ENCODE results near the gene CEMIP. TPM values are rescaled to one million over a fixed set of nuclear protein-coding genes. Genes with fewer than 3 reads are reported as not detected.

CEMIP gene
- total and polyA plus RNA-seq, 2 of the 8 experiments (the other 6 are each of a cell fraction or from before 2014, with no cell fraction given): 0.11 to 0.60 TPM

DNA sequence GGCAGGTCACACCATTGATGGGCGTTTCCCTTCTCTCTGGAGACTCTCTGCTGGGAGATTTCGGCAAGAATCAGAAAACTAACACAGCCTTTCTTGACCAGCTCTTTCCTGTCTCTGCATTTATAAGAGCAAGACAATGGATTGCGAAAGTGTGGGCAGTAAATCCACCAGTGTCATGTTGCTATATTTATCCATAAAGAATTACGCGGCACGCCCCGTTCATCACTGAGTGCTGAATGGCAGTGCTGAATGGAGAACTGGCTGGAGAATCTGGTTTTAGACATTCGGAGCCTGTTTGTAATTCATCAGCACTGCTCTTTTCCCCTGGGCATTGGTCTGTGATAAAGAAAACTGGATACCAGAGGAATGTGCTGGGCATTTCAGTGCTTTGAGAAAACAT lies 2.0 kb upstream of the CEMIP start:
- Histone ChIP-seq H4K5ac (ENCODE audit: insufficient read length, low read depth, low read length) (no peak overlapping the region), H2BK120ac (replicated peaks; ENCODE audit: low read depth, low read length) (no peak overlapping the region), H3K23ac (ENCODE audit: insufficient read length) (no peak overlapping the region), H2AFZ (ENCODE audit: low read length) (no peak overlapping the region), H3K27me3 (replicated peaks in 1 of 4; ENCODE audit: control insufficient read depth in 3 of 4, extremely low read depth in 1 of 4, insufficient read depth in 3 of 4, low read length in 3 of 4) (peaks cover 4 to 40% (median 33%) of the 10 kb centered on the region in 4 experiments), H2BK15ac (ENCODE audit: low read length) (no peak overlapping the region), H3K14ac (ENCODE audit: insufficient read length) (no peak overlapping the region), H3K36me3 (ENCODE audit: control insufficient read depth in 2 of 4, insufficient read depth in 4 of 4, low read length in 3 of 4) (no peaks in the 10 kb centered on the region), H3K18ac (ENCODE audit: extremely low read depth, low read length) (no peak overlapping the region), H3K4me3 (ENCODE audit: extremely low read depth in 1 of 4, insufficient read depth in 2 of 4, low read depth in 3 of 4, low read length in 4 of 4) (no peak overlapping the region), H2BK20ac (ENCODE audit: low read length) (no peak overlapping the region), H3K4me1 (replicated peaks in 1 of 4; ENCODE audit: control insufficient read depth in 3 of 4, insufficient read depth in 4 of 4, low read length in 3 of 4) (peaks cover 0 to 7% (median 4%) of the 10 kb centered on the region in 4 experiments; a peak in 5 of 7 replicates), H2AK5ac (ENCODE audit: low read depth, low read length) (no peak overlapping the region), H2BK12ac (ENCODE audit: low read depth, low read length) (no peak overlapping the region), H3K4ac (replicated peaks; ENCODE audit: insufficient read length, low read depth, low read length) (no peak overlapping the region), H4K8ac (ENCODE audit: extremely low read depth, insufficient read depth, low read length) (no peak overlapping the region), H4K20me1 (replicated peaks in 1 of 2; ENCODE audit: control insufficient read depth in 1 of 2, insufficient read depth in 2 of 2, low read length in 2 of 2) (peaks cover 0 to 5% of the 10 kb centered on the region in 2 experiments), H3K4me2 (ENCODE audit: insufficient read depth in 1 of 2, low read depth in 2 of 2, low read length in 2 of 2) (no peak overlapping the region), H3K9me3 (ENCODE audit: insufficient read depth in 2 of 2, low read depth in 1 of 2, low read length in 1 of 2) (no peaks in the 10 kb centered on the region), H3K79me1 (ENCODE audit: low read depth, low read length) (no peaks in the 10 kb centered on the region), H3K56ac (replicated peaks; ENCODE audit: insufficient read length, low read depth, low read length) (no peak overlapping the region), H3K9ac (replicated peaks in 1 of 4; ENCODE audit: extremely low read depth in 1 of 4, low read depth in 3 of 4, low read length in 3 of 4) (no peak overlapping the region), H4K91ac (replicated peaks; ENCODE audit: insufficient read length, low read length) (no peak overlapping the region), H3K79me2 (ENCODE audit: control insufficient read depth in 1 of 2, insufficient read depth in 2 of 2, low read length in 2 of 2) (no peaks in the 10 kb centered on the region), H2BK5ac (ENCODE audit: low read depth, low read length) (no peak overlapping the region), H3K27ac (ENCODE audit: low read depth, low read length) (no peak overlapping the region), H3K23me2 (ENCODE audit: low read depth, low read length) (peaks cover 15% of the 10 kb centered on the region)
- TF ChIP-seq JUN (IDR thresholded peaks at IDR 0.05; ENCODE audit: low read depth, low read length): no peak
- TF ChIP-seq EZH2 (IDR thresholded peaks at IDR 0.05; ENCODE audit: low read depth, low read length, severe bottlenecking): no peak
- TF ChIP-seq POLR2A (IDR thresholded peaks at IDR 0.05; ENCODE audit: control extremely low read depth in 1 of 2, low read depth in 2 of 2, low read length in 2 of 2): no peak
- no peak for TF ChIP-seq ASH2L (IDR thresholded peaks at IDR 0.05; ENCODE audit: low read length)
- TF ChIP-seq RXRA (IDR thresholded peaks at IDR 0.05; ENCODE audit: insufficient read depth, low read depth, low read length): no peak
- TF ChIP-seq CHD1 (IDR thresholded peaks at IDR 0.05; ENCODE audit: low read depth, low read length): no peak
- FAIRE-seq (no peak), DNase-seq (ENCODE audit: low read depth in 1 of 2, low spot score in 2 of 2) (no peak)
- WGBS, 2 experiments (ENCODE audit: extremely low coverage in 1 of 2, insufficient coverage in 1 of 2, insufficient read length in 1 of 2, insufficient replicate concordance in 2 of 2, low coverage in 1 of 2, low lambda C conversion rate in 2 of 2, missing lambda C conversion rate in 1 of 2): 90% methylated on average over 8 of the region's 8 CpGs; no CpG with 5 or more reads in 1 of the 2 experiments
- CTCF ChIA-PET (ENCODE audit: partially characterized antibody): interaction anchor here (0.6 to 8.3 kb wide), 63 partner anchors 9 to 366 kb away, joined by 3 to 133 read pairs (median 6); partner anchors contain the start of gene ABHD17C
- POLR2A ChIA-PET (ENCODE audit: partially characterized antibody): no interaction called here
